Measurements from ENCODE around the gene NQO2.

DNA sequence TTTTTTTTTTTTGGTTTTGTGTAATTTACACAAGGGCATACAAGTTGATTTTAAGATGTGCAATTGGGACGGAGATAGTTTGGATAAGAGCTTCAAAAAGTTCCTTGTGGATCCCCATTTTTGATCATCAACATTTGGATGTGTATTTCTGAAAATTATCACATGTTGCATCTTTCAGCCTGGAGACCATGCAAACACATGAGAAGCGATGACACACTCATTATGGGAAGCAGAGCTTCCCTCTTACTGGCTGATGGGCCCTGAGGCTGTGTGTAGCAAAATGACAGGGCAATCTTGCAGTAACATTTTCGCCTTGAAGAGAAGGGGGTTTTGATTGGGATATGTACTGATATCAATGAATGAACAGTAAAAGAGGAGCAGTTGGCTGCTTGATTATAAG lies 46.6 kb downstream of the NQO2 start:
- TF ChIP-seq, protein P1, sequence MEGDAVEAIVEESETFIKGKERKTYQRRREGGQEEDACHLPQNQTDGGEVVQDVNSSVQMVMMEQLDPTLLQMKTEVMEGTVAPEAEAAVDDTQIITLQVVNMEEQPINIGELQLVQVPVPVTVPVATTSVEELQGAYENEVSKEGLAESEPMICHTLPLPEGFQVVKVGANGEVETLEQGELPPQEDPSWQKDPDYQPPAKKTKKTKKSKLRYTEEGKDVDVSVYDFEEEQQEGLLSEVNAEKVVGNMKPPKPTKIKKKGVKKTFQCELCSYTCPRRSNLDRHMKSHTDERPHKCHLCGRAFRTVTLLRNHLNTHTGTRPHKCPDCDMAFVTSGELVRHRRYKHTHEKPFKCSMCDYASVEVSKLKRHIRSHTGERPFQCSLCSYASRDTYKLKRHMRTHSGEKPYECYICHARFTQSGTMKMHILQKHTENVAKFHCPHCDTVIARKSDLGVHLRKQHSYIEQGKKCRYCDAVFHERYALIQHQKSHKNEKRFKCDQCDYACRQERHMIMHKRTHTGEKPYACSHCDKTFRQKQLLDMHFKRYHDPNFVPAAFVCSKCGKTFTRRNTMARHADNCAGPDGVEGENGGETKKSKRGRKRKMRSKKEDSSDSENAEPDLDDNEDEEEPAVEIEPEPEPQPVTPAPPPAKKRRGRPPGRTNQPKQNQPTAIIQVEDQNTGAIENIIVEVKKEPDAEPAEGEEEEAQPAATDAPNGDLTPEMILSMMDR (IDR thresholded peaks at IDR 0.05) = no peak
- TF ChIP-seq POLR2A (IDR thresholded peaks at IDR 0.05) = no peak

Data from heart left ventricle (tissue), 13 donors.